Progenitor cell of endocrine pancreas (in vitro differentiated cells): Measurements from ENCODE around the gene CCKAR. TPM values are rescaled to one million over a fixed set of nuclear protein-coding genes. Genes with fewer than 3 reads are reported as not detected.

ENCODE experiments used
- DNase-seq: peaks from one replicate; pipeline ENCODE4 v3.0.0; 2021; ENCODE audit warnings: low spot score; ENCODE audit not compliant: unreplicated experiment
- H3K27ac Mint-ChIP-seq: 2 replicates; pipeline ENCODE4 v1.8.0; 2021; ENCODE audit warnings: mild to moderate bottlenecking, moderate library complexity, mixed read lengths
- H3K27me3 Mint-ChIP-seq: 2 replicates; pipeline ENCODE4 v1.8.0; 2021; ENCODE audit warnings: mixed read lengths
- H3K36me3 Mint-ChIP-seq: 2 replicates; pipeline ENCODE4 v1.8.0; 2022; ENCODE audit warnings: mixed read lengths; ENCODE audit not compliant: insufficient read depth
- H3K4me1 Mint-ChIP-seq: 2 replicates; pipeline ENCODE4 v1.8.0; 2021; ENCODE audit warnings: low read depth, mixed read lengths
- H3K4me3 Mint-ChIP-seq: 2 replicates; pipeline ENCODE4 v1.8.0; 2021; ENCODE audit warnings: low read depth, mild to moderate bottlenecking, moderate library complexity, mixed read lengths
- H3K9me3 Mint-ChIP-seq: 2 replicates; pipeline ENCODE4 v1.8.0; 2021; ENCODE audit warnings: low read depth, mixed read lengths
- CTCF ChIP-seq: fragments of 200-600 bp; sonication (generic); IDR thresholded peaks from one replicate; pipeline ENCODE4 v1.5.0; 2021; ENCODE audit warnings: antibody characterized with exemption, mild to moderate bottlenecking; ENCODE audit not compliant: unreplicated experiment
- total RNA-seq: library from RNA; stranded (reverse); gene quantifications from 2 replicates; pipeline ENCODE4 v1.2.1, GENCODE V29; 2021

The CCKAR gene
- total RNA-seq, 1 donor from 2014 or later, result 2.4 TPM

GRCh38 chr4:26459054-26459755, 31.1 kb downstream of the CCKAR start:
- H3K36me3 Mint-ChIP-seq, result peaks cover 4% of the 10 kb centered on the region
- H3K27me3 Mint-ChIP-seq, result peaks cover 2% of the 10 kb centered on the region
- H3K9me3 Mint-ChIP-seq, result peaks cover 8% of the 10 kb centered on the region
- H3K4me3 Mint-ChIP-seq, result peak overlapping the region; percentile 5
- no peak for DNase-seq
- H3K4me1 Mint-ChIP-seq, result peaks cover 14% of the 10 kb centered on the region
- TF ChIP-seq CTCF, result peak; percentile 69
- H3K27ac Mint-ChIP-seq, result peak overlapping the region; percentile 69

GRCh38 chr4:26458157-26458561, 32.1 kb downstream of the CCKAR start:
- Mint-ChIP-seq H3K27me3 (peaks cover 2% of the 10 kb centered on the region), H3K27ac (no peak overlapping the region), H3K4me1 (peaks cover 17% of the 10 kb centered on the region), H3K4me3 (no peak overlapping the region), H3K9me3 (peaks cover 7% of the 10 kb centered on the region), H3K36me3 (peaks cover 5% of the 10 kb centered on the region)
- DNase-seq, result no peak
- TF ChIP-seq CTCF, result no peak

- peak overlapping the region; percentile 49 for H3K27ac Mint-ChIP-seq
- peaks cover 2% of the 10 kb centered on the region for H3K27me3 Mint-ChIP-seq
- peaks cover 6% of the 10 kb centered on the region for H3K9me3 Mint-ChIP-seq
- H3K36me3 Mint-ChIP-seq, result peaks cover 6% of the 10 kb centered on the region
- H3K4me1 Mint-ChIP-seq, result peaks cover 23% of the 10 kb centered on the region
- TF ChIP-seq CTCF, result no peak
- H3K4me3 Mint-ChIP-seq, result no peak overlapping the region
- no peak for DNase-seq
Measured at GRCh38 chr4:26457412-26457811, 32.9 kb downstream of the CCKAR start.

- Mint-ChIP-seq H3K4me3 (no peak overlapping the region), H3K36me3 (peaks cover 6% of the 10 kb centered on the region), H3K27ac (no peak overlapping the region), H3K27me3 (no peaks in the 10 kb centered on the region), H3K4me1 (peaks cover 41% of the 10 kb centered on the region), H3K9me3 (peaks cover 6% of the 10 kb centered on the region)
- no peak for DNase-seq
- TF ChIP-seq CTCF, result no peak
Measured at GRCh38 chr4:26455571-26455970, 34.7 kb downstream of the CCKAR start.

GRCh38 chr4:26454961-26455360, 35.3 kb downstream of the CCKAR start:
- no peak overlapping the region for H3K27ac Mint-ChIP-seq
- no peaks in the 10 kb centered on the region for H3K27me3 Mint-ChIP-seq
- H3K4me1 Mint-ChIP-seq, result peaks cover 48% of the 10 kb centered on the region
- TF ChIP-seq CTCF, result no peak
- H3K36me3 Mint-ChIP-seq, result peaks cover 6% of the 10 kb centered on the region
- H3K4me3 Mint-ChIP-seq, result no peak overlapping the region
- no peak for DNase-seq
- H3K9me3 Mint-ChIP-seq, result peaks cover 6% of the 10 kb centered on the region
